K562 (cell line): Measurements from ENCODE around the gene ZDHHC12. TPM values are rescaled to one million over a fixed set of nuclear protein-coding genes. Genes with fewer than 3 reads are reported as not detected.

Experiments used
- ATAC-seq: fragments of 200-7000 bp; cut with Tn5 transposase; 3 replicates; pipeline ENCODE4 v1.9.1; 2020; ENCODE audit warnings: moderate library complexity
- BruUV-seq: library from RNA; stranded (reverse); fragments of 400-500 nt; replicated peaks from 2 replicates; lab custom pipeline; 2021; lab: Mats Ljungman, UMichigan
- CTCF ChIA-PET: fragments of 300-600 bp; formaldehyde crosslinking; extraction: SDS; loops from one replicate; lab custom pipeline; 2021; ENCODE audit warnings: low intra/inter-chr PET ratio; lab: Yijun Ruan, JAX
- POLR2A ChIA-PET: fragments of 300-600, 350-650 bp; sonication (Branson Sonifier 250); formaldehyde crosslinking; extraction: SDS; loops from one replicate; lab custom pipeline; 2021; ENCODE audit warnings: antibody characterized with exemption, inconsistent platforms; lab: Yijun Ruan, JAX
- DNase-seq, 4 experiments: peaks; one replicate each; pipeline versions ENCODE4 v3.0.0 to v3.0.0-alpha.2; 2011 to 2018; ENCODE audit warnings: low spot score in 3 of 4, mixed read lengths in 3 of 4; ENCODE audit errors: extremely low read depth in 1 of 4
- FAIRE-seq: peaks from 2 replicates; lab custom pipeline; 2011; peaks lifted over from hg19 to GRCh38; lab: Jason Lieb, UNC
- H2AFZ ChIP-seq: 2 replicates; pipeline ENCODE4 v1.6.0; 2011; ENCODE audit warnings: low read depth, low read length, control low read depth, inconsistent platforms
- H3K27ac ChIP-seq: fragments of 200-600 bp; 3 replicates; pipeline ENCODE4 v1.8.0; 2011; ENCODE audit warnings: low read depth, mild to moderate bottlenecking, control low read depth, inconsistent platforms, low read length, moderate library complexity, mixed read lengths; ENCODE audit errors: extremely low read depth
- H3K27me3 ChIP-seq, 2 experiments: fragments of 300-600 bp in 1 of 2; 2 replicates in 1 of 2; 3 replicates in 1 of 2; pipeline versions ENCODE4 v1.6.0 to v1.8.0; 2011; ENCODE audit warnings: inconsistent platforms in 2 of 2, low read length in 2 of 2, mild to moderate bottlenecking in 1 of 2, mixed read lengths in 1 of 2, moderate library complexity in 1 of 2; ENCODE audit not compliant: control insufficient read depth in 2 of 2, insufficient read depth in 2 of 2
- H3K36me3 ChIP-seq: fragments of 300-600 bp; 3 replicates; pipeline ENCODE4 v1.8.0; 2011; ENCODE audit warnings: mild to moderate bottlenecking, low read length, inconsistent platforms; ENCODE audit not compliant: control insufficient read depth, insufficient read depth
- H3K4me1 ChIP-seq, 2 experiments: fragments of 200-600 bp in 1 of 2; replicated peaks in 1 of 2; 2 replicates in 1 of 2; 3 replicates in 1 of 2; pipeline versions ENCODE4 v1.5.1 to v1.8.0; 2011; ENCODE audit warnings: inconsistent platforms in 2 of 2, low read length in 2 of 2, mild to moderate bottlenecking in 1 of 2, mixed read lengths in 1 of 2, moderate library complexity in 1 of 2; ENCODE audit not compliant: control insufficient read depth in 2 of 2, insufficient read depth in 2 of 2
- H3K4me2 ChIP-seq: 2 replicates; pipeline ENCODE4 v1.6.1; 2011; ENCODE audit warnings: low read length, control low read depth, inconsistent platforms, mixed read lengths; ENCODE audit not compliant: insufficient read depth
- H3K4me3 ChIP-seq: fragments of 200-600 bp; sonication (generic), shearing (Covaris generic); 2 replicates; pipeline ENCODE4 v1.5.1; 2016; ENCODE audit warnings: control low read depth, inconsistent platforms
- H3K79me2 ChIP-seq: fragments of 200-600 bp; 3 replicates; pipeline ENCODE4 v1.8.0; 2011; ENCODE audit warnings: low read length, inconsistent platforms; ENCODE audit not compliant: control insufficient read depth, insufficient read depth
- H3K9ac ChIP-seq, 2 experiments: 2 replicates each; pipeline versions ENCODE4 v1.6.0 to v1.6.1; 2011; ENCODE audit warnings: low read depth in 2 of 2, low read length in 2 of 2, control low read depth in 1 of 2, inconsistent platforms in 1 of 2, mild to moderate bottlenecking in 1 of 2, mixed read lengths in 1 of 2; ENCODE audit not compliant: insufficient read depth in 1 of 2
- H3K9me1 ChIP-seq: one replicate; pipeline ENCODE4 v1.6.0; 2011; ENCODE audit warnings: inconsistent platforms, mild to moderate bottlenecking, low read length, moderate library complexity; ENCODE audit not compliant: control insufficient read depth, insufficient read depth
- H3K9me3 ChIP-seq: replicated peaks from 2 replicates; pipeline ENCODE4 v1.5.1; 2011; ENCODE audit warnings: low read depth, low read length, inconsistent platforms; ENCODE audit not compliant: control insufficient read depth, insufficient read depth
- H4K20me1 ChIP-seq: replicated peaks from 2 replicates; pipeline ENCODE4 v1.6.1; 2011; ENCODE audit warnings: low read length, inconsistent platforms, mixed read lengths; ENCODE audit not compliant: control insufficient read depth, insufficient read depth
- CC2D1A ChIP-seq: fragments of 450-650 bp; IDR thresholded peaks from 2 replicates; pipeline ENCODE4 v1.6.1; 2017; ENCODE audit warnings: mild to moderate bottlenecking
- EGR1 ChIP-seq: fragments of 450-650 bp; conservative IDR thresholded peaks from 2 replicates; pipeline ENCODE4 v1.6.1; 2017; ENCODE audit warnings: mild to moderate bottlenecking
- HMGN3 ChIP-seq: IDR thresholded peaks from 2 replicates; pipeline ENCODE4 v1.6.1; 2011; ENCODE audit warnings: borderline replicate concordance, low read depth, mild to moderate bottlenecking, mixed read lengths, low read length; ENCODE audit not compliant: insufficient read length; ENCODE audit errors: extremely low read depth
- MED1 ChIP-seq: sonication (generic); formaldehyde crosslinking; IDR thresholded peaks from 2 replicates; pipeline ENCODE4 v1.8.1; 2023; ENCODE audit warnings: missing genetic modification reagents, borderline replicate concordance
- MYC ChIP-seq, 2 experiments: fragments of 250-450 bp in 1 of 2; sonication (Bioruptor Pico) in 1 of 2; IDR thresholded peaks; 2 replicates each; pipeline versions ENCODE4 v1.5.1 to v1.6.1; 2012 to 2021; ENCODE audit warnings: low read depth in 2 of 2, borderline replicate concordance in 1 of 2, improper control_type of control experiment in 1 of 2, low read length in 1 of 2, mild to moderate bottlenecking in 1 of 2, moderate library complexity in 1 of 2
- NFIC ChIP-seq: fragments of 450-650 bp; IDR thresholded peaks from 2 replicates; pipeline ENCODE4 v1.6.1; 2017; ENCODE audit warnings: mild to moderate bottlenecking, inconsistent platforms
- NKRF ChIP-seq: fragments of 450-650 bp; IDR thresholded peaks from 2 replicates; pipeline ENCODE4 v1.6.1; 2016; ENCODE audit warnings: borderline replicate concordance
- SMAD4 ChIP-seq: fragments of 250-450 bp; sonication (Bioruptor Pico); conservative IDR thresholded peaks from 2 replicates; pipeline ENCODE4 v1.8.0; 2021; ENCODE audit warnings: inconsistent platforms, mild to moderate bottlenecking, moderate library complexity
- ZBTB11 ChIP-seq, 3 experiments: fragments of 200-800 bp in 1 of 3; fragments of 250-450 bp in 1 of 3; fragments of 450-650 bp in 1 of 3; sonication (Bioruptor Pico) in 1 of 3; sonication (Bioruptor generic) in 1 of 3; formaldehyde crosslinking in 1 of 3; IDR thresholded peaks; 2 replicates each; pipeline versions ENCODE4 v1.6.1 to v1.8.0; 2016 to 2022; ENCODE audit warnings: mild to moderate bottlenecking in 2 of 3, missing genetic modification characterization in 2 of 3, missing compliant biosample characterization in 1 of 3, moderate library complexity in 1 of 3
- WGBS: fragments of 100-300 bp; shearing (Covaris generic); methylation state at CpG from one replicate; pipeline ENCODE4 v1.1.6; 2016; ENCODE audit warnings: low coverage, mixed read lengths; ENCODE audit not compliant: insufficient coverage; ENCODE audit errors: missing lambda C conversion rate; 5-methylcytosine and 5-hydroxymethylcytosine counted together
- in situ Hi-C: fragments of 300-500 bp; cut with MboI; formaldehyde crosslinking; loops from 4 replicates; pipeline ENCODE4 v1.15.0; 2018; ENCODE audit warnings: inconsistent platforms, mixed read lengths
- intact Hi-C: fragments of 100-400 bp; cut with micrococcal nuclease; formaldehyde crosslinking; loops from 2 replicates; pipeline ENCODE4 v1.14.2; 2022
- polyA plus RNA-seq, 8 experiments: library from polyadenylated mRNA; depleted of rRNA in 4 of 8; stranded (reverse) in 5 of 8; unstranded in 3 of 8; fragments of >200 nt; fragmentation: Nextera tagmentation in 2 of 8; fragmentation: Illumina TruSeq in 1 of 8; extraction: Ambion mirVana in 2 of 8; extraction: Trizol in 1 of 8; gene quantifications; 2 replicates each; pipeline versions ENCODE4 v1.2.1 to v1.2.3, GENCODE V29; 2011 to 2014; ENCODE audit warnings: inconsistent platforms in 1 of 8, missing spikeins in 1 of 8
- total RNA-seq, 7 experiments: library from RNA; depleted of rRNA in 6 of 7; stranded (reverse); fragments of >200 nt in 6 of 7; fragmentation: Illumina TruSeq in 2 of 7; extraction: Trizol in 2 of 7; gene quantifications; 2 replicates each; pipeline versions ENCODE4 v1.2.1 to v1.2.3, GENCODE V29; 2011 to 2021; ENCODE audit warnings: low replicate concordance in 1 of 7
- TF ChIP-seq, protein P1 (sequence below), 3 experiments: fragments of 200-800 bp in 1 of 3; sonication (Bioruptor generic) in 1 of 3; sonication (generic) in 1 of 3; formaldehyde crosslinking in 1 of 3; IDR thresholded peaks; 2 replicates each; pipeline versions ENCODE4 v1.6.1 to v1.8.0; 2016 to 2022; ENCODE audit warnings: mild to moderate bottlenecking in 2 of 3, missing compliant biosample characterization in 2 of 3, missing genetic modification characterization in 2 of 3, missing genetic modification reagents in 1 of 3

ZDHHC12 gene
- total and polyA plus RNA-seq, 9 of the 15 experiments (the other 6 are each of a cell fraction or from before 2014, with no cell fraction given) = 0.21 to 38.0 (median 13.8) TPM

GRCh38 chr9:128723352-128723865 lies 518 bp downstream of the ZDHHC12 start:
- H3K9ac ChIP-seq = peak overlapping the region; percentile 83 to 96
- H3K79me2 ChIP-seq = peaks cover 8% of the 10 kb centered on the region; the same call in 2 of the 3 replicates
- peaks cover 28% of the 10 kb centered on the region; the same call in 1 of the 3 replicates for H3K36me3 ChIP-seq
- 20% methylated on average over 6 of the region's 7 CpGs for whole genome bisulfite sequencing
- TF ChIP-seq, protein P1, sequence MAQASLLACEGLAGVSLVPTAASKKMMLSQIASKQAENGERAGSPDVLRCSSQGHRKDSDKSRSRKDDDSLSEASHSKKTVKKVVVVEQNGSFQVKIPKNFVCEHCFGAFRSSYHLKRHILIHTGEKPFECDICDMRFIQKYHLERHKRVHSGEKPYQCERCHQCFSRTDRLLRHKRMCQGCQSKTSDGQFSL (CRISPR knock-in tag; IDR thresholded peaks at IDR 0.05) = peak; percentile 89
- TF ChIP-seq, protein P1 (tag; IDR thresholded peaks at IDR 0.05) = peak in 1 of 2 experiments; percentile 58; a peak in 1 of 4 replicates
- peak; percentile 36; the same call in 1 of the 2 replicates for TF ChIP-seq NKRF
- TF ChIP-seq MED1 (CRISPR knock-in tag) = 0 out of 2 replicates have a peak, but pooled peaks have one; percentile 55
- 0 out of 2 replicates have a peak, but pooled peaks have one; percentile 43 for TF ChIP-seq CC2D1A
- no peak for TF ChIP-seq SMAD4 (CRISPR knock-in tag)
- TF ChIP-seq EGR1 = 0 out of 2 replicates have a peak, but pooled peaks have one; percentile 10
- TF ChIP-seq MYC (IDR thresholded peaks at IDR 0.05; ENCODE audit: low read depth, low read length) = no peak
- peak; percentile 18; the same call in 1 of the 2 replicates for TF ChIP-seq MYC (CRISPR knock-in tag; IDR thresholded peaks at IDR 0.05; ENCODE audit: borderline replicate concordance, low read depth)
- TF ChIP-seq HMGN3 = no peak
- 0 out of 6 replicates have a peak, but pooled peaks of 1 of the 3 experiments have one; percentile 57 for TF ChIP-seq ZBTB11 (CRISPR knock-in tag; IDR thresholded peaks at IDR 0.05)
- TF ChIP-seq NFIC = peak; percentile 87
- TF ChIP-seq, all 486 proteins: peak for 8
- Histone ChIP-seq H3K9me3 (no peaks in the 10 kb centered on the region), H3K4me3 (peak overlapping the region; percentile 67), H3K27ac (peak overlapping the region; percentile 72), H3K27me3 (no peaks in the 10 kb centered on the region), H4K20me1 (no peaks in the 10 kb centered on the region), H3K4me2 (peak overlapping the region; percentile 95), H2AFZ (peak overlapping the region; percentile 80), H3K9me1 (peaks cover 2% of the 10 kb centered on the region), H3K4me1 (peaks cover 8 to 51% of the 10 kb centered on the region in 2 experiments; a peak in 4 of 5 replicates)
- no TSS peak for BruUV-seq
- ChIA-PET POLR2A (interaction anchor here (0.6 to 1.5 kb wide), 6 partner anchors 9 to 218 kb away, joined by 3 to 9 read pairs (median 6); partner anchors contain the start of genes ENDOG and PKN3), CTCF (no interaction called here)
- FAIRE-seq = peak; percentile 74
- ATAC-seq = no peak
- in situ Hi-C loops = no loop called here
- DNase-seq = peak in 3 of 4 experiments; percentile 20 to 48 (median 41)
- intact Hi-C loops = no loop called here
